Astrocyte (in vitro differentiated cells and primary cell): ENCODE data around the gene CD7.

Experiments
- CTCF ChIP-seq: IDR thresholded peaks from 2 replicates; pipeline ENCODE4 v1.5.1; 2011; ENCODE audit warnings: low read depth, mild to moderate bottlenecking, inconsistent platforms, low read length, moderate library complexity; ENCODE audit not compliant: insufficient read depth
- EZH2 ChIP-seq: IDR thresholded peaks from 2 replicates; pipeline ENCODE4 v1.6.1; 2012; ENCODE audit warnings: mild to moderate bottlenecking, low read length, inconsistent platforms; ENCODE audit not compliant: insufficient read depth

GRCh38 chr17:82301300-82301915 is 16.0 kb downstream of the CD7 start:
- no peak for TF ChIP-seq CTCF
- no peak for TF ChIP-seq EZH2
